NT2/D1 (cell line): ENCODE measurements around the gene BNC2.

ENCODE experiments used
- DNase-seq: peaks from one replicate; pipeline ENCODE4 v3.0.0-alpha.2; 2011; ENCODE audit warnings: low read depth, low spot score
- H3K27me3 ChIP-seq: 2 replicates; pipeline ENCODE4 v1.6.0; 2011; ENCODE audit warnings: mild to moderate bottlenecking; ENCODE audit not compliant: insufficient read length, insufficient read depth
- H3K36me3 ChIP-seq: 2 replicates; pipeline ENCODE4 v1.6.1; 2011; ENCODE audit warnings: mild to moderate bottlenecking, low read length, mixed read lengths; ENCODE audit not compliant: insufficient read depth, insufficient read length
- H3K4me1 ChIP-seq: 2 replicates; pipeline ENCODE4 v1.5.1; 2011; ENCODE audit not compliant: insufficient read depth, insufficient read length
- H3K4me3 ChIP-seq: 2 replicates; pipeline ENCODE4 v1.5.1; 2011; ENCODE audit warnings: low read depth; ENCODE audit not compliant: insufficient read length
- H3K9ac ChIP-seq: 2 replicates; pipeline ENCODE4 v1.6.0; 2011; ENCODE audit warnings: low read depth; ENCODE audit not compliant: insufficient read length
- H3K9me3 ChIP-seq: 2 replicates; pipeline ENCODE4 v1.5.1; 2011; ENCODE audit warnings: mild to moderate bottlenecking, low read length; ENCODE audit not compliant: insufficient read depth
- SUZ12 ChIP-seq: IDR thresholded peaks from 2 replicates; pipeline ENCODE4 v1.6.1; 2011; ENCODE audit not compliant: insufficient read length, insufficient read depth; ENCODE audit errors: extremely low read depth
- YY1 ChIP-seq: IDR thresholded peaks from 2 replicates; pipeline ENCODE4 v1.6.1; 2011; ENCODE audit not compliant: insufficient read length, insufficient read depth
- ZNF274 ChIP-seq: IDR thresholded peaks from 2 replicates; pipeline ENCODE4 v1.6.1; 2011; ENCODE audit warnings: mild to moderate bottlenecking, low read depth, low read length

Gene BNC2

DNA sequence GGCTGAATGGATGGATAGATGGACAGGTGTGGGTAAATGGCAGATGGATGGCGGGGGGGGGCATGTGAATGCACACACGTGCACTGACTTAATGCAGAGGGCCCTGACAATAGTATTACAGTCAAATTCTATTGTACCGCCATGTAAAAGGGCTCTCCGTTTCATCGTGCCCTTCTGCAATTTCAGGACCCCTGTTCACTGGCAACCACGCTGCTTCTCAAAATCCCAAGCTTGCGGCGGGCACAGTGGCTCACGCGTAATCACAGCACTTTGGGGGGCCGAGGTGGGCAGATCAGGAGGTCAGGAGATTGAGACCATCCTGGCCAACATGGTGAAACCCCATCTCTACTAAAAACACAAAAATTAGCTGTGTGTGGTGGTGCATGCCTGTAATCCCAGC, 211.4 kb downstream of the BNC2 start:
- H3K4me3 ChIP-seq: no peak overlapping the region
- H3K9me3 ChIP-seq: no peaks in the 10 kb centered on the region
- DNase-seq: no peak
- TF ChIP-seq ZNF274 (no peak), SUZ12 (no peak), YY1 (no peak)
- H3K36me3 ChIP-seq: no peaks in the 10 kb centered on the region
- no peaks in the 10 kb centered on the region for H3K27me3 ChIP-seq
- H3K4me1 ChIP-seq: no peaks in the 10 kb centered on the region
- H3K9ac ChIP-seq: no peak overlapping the region

DNA sequence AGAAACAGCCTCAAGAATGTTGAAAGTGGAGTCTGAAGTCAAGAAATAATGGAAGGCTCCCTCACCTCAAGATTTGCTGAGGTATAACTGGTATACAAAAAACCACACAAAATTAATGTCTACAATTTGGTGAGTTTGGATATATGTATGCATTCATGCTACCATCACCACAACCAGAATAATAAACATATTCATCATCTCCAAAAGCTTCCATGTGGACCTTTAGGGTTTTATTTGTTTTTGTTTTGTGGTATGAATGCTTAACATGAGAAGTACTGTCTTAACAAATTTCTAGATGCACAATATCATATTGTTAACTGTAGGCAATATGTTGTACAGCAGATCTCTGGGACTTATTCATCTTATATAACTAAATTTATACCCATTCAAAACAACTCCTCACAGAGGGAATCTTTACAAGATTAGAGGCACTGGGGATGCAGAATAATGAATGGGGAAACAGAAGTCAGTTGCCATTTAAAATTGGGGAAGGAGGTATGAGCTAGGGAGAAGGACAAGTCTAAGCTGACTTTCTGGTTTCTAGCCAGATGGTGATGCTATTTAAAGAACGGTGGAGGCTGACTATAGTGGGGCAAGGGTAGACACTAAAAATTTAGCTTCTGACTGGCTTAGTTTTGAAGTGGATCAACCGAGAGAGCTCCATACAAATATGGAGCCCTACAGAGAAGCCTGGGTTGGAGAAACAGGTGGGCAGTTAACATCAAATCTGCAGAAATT, 213.9 kb downstream of the BNC2 start:
- Histone ChIP-seq H3K9ac (no peak overlapping the region), H3K36me3 (no peaks in the 10 kb centered on the region), H3K4me3 (no peak overlapping the region), H3K4me1 (peaks cover 5% of the 10 kb centered on the region), H3K27me3 (no peaks in the 10 kb centered on the region), H3K9me3 (no peaks in the 10 kb centered on the region)
- TF ChIP-seq SUZ12 (no peak), ZNF274 (no peak), YY1 (no peak)
- no peak for DNase-seq

DNA sequence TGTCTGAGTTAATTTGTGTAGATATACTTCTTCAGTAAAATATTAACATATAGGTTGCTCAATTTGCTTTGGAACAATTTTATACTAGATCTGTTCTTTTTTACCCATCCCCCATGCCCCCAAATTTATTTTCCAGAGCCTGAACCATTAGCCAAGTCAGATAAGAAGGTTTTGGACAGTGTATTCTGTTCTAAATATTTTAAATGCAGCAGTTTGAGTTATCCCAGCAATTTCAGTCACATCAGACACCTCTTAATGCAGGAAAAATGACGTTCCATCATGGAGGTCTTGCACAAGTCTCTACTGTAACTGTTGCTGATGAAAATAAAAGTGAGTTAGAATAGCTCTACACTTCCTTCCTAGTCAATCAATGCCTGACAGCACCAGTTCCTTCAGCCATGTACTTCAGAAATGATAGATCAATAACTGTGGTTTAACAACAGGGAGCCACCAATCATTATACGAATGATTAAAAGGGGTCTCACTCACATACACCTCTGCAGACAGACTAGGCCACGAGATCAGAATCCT, 215.8 kb downstream of the BNC2 start:
- Histone ChIP-seq H3K36me3 (no peaks in the 10 kb centered on the region), H3K27me3 (no peaks in the 10 kb centered on the region), H3K9me3 (no peaks in the 10 kb centered on the region), H3K9ac (no peak overlapping the region), H3K4me3 (no peak overlapping the region), H3K4me1 (peaks cover 5% of the 10 kb centered on the region)
- no peak for DNase-seq
- no peak for TF ChIP-seq YY1
- TF ChIP-seq SUZ12: no peak
- no peak for TF ChIP-seq ZNF274

- Histone ChIP-seq H3K27me3 (no peaks in the 10 kb centered on the region), H3K9me3 (no peaks in the 10 kb centered on the region), H3K9ac (peak overlapping the region; percentile 3), H3K4me3 (no peak overlapping the region), H3K36me3 (no peaks in the 10 kb centered on the region), H3K4me1 (peaks cover 5% of the 10 kb centered on the region)
- DNase-seq: no peak
- TF ChIP-seq YY1: no peak
- no peak for TF ChIP-seq SUZ12
- no peak for TF ChIP-seq ZNF274
Measured at GRCh38 chr9:16653491-16654399, 216.7 kb downstream of the BNC2 start.

GRCh38 chr9:16652582-16652981, 217.9 kb downstream of the BNC2 start:
- no peaks in the 10 kb centered on the region for H3K27me3 ChIP-seq
- TF ChIP-seq YY1 (no peak), ZNF274 (no peak), SUZ12 (no peak)
- no peak overlapping the region for H3K9ac ChIP-seq
- H3K36me3 ChIP-seq: no peaks in the 10 kb centered on the region
- no peak for DNase-seq
- H3K4me3 ChIP-seq: no peak overlapping the region
- H3K4me1 ChIP-seq: peaks cover 5% of the 10 kb centered on the region
- H3K9me3 ChIP-seq: no peaks in the 10 kb centered on the region

DNA sequence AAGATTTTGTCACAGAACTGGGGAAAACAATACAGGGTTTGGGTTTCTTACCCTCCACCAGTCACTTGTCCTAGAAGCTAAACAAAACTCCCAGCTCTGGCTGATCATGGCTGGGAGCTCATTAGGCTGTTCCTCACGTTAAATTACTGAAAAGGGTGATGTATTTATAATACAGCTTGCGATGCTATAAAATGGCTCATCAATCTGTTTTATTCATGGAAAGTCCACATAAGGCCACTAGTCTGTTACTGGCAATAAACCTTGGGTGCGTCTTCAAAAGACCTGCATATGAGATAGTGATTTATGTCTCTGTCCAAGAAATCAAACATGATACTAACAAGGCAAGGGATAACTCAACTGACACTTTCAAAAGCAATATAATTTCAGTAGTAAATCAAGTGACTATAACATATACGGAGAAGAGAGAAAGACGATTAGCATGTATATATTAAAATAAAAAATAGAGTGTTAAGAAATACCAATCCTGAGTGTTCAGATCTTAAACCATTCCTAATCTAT, 219.0 kb downstream of the BNC2 start:
- no peak for DNase-seq
- no peak overlapping the region for H3K9ac ChIP-seq
- H3K27me3 ChIP-seq: no peaks in the 10 kb centered on the region
- H3K4me1 ChIP-seq: peaks cover 5% of the 10 kb centered on the region
- no peak overlapping the region for H3K4me3 ChIP-seq
- TF ChIP-seq SUZ12 (no peak), YY1 (no peak), ZNF274 (no peak)
- no peaks in the 10 kb centered on the region for H3K9me3 ChIP-seq
- H3K36me3 ChIP-seq: no peaks in the 10 kb centered on the region

GRCh38 chr9:16645970-16646369, 224.5 kb downstream of the BNC2 start:
- TF ChIP-seq SUZ12: no peak
- no peak for TF ChIP-seq ZNF274
- no peak for TF ChIP-seq YY1
- no peak overlapping the region for H3K4me3 ChIP-seq
- no peaks in the 10 kb centered on the region for H3K36me3 ChIP-seq
- no peaks in the 10 kb centered on the region for H3K27me3 ChIP-seq
- no peaks in the 10 kb centered on the region for H3K4me1 ChIP-seq
- H3K9ac ChIP-seq: no peak overlapping the region
- no peak for DNase-seq
- H3K9me3 ChIP-seq: no peaks in the 10 kb centered on the region
